HUES64 (cell line): ENCODE results near the gene UAP1L1.
A peak's percentile ranks its signal among the peaks of the same experiment; 100 is the strongest.

ENCODE experiments used
- H3K27ac ChIP-seq: 2 replicates; pipeline ENCODE4 v1.7.0; 2013; ENCODE audit warnings: low read depth, low read length, inconsistent platforms
- H3K27me3 ChIP-seq: 2 replicates; pipeline ENCODE4 v1.6.1; 2013; ENCODE audit warnings: mild to moderate bottlenecking, low read length; ENCODE audit not compliant: insufficient read depth
- H3K36me3 ChIP-seq: 2 replicates; pipeline ENCODE4 v1.6.1; 2013; ENCODE audit warnings: mild to moderate bottlenecking, low read length; ENCODE audit not compliant: insufficient read depth
- H3K4me1 ChIP-seq: 2 replicates; pipeline ENCODE4 v1.6.1; 2013; ENCODE audit warnings: mild to moderate bottlenecking, low read length, moderate library complexity; ENCODE audit not compliant: insufficient read depth
- H3K4me3 ChIP-seq: 2 replicates; pipeline ENCODE4 v1.5.1; 2013; ENCODE audit warnings: mild to moderate bottlenecking, low read length, moderate library complexity
- H3K9ac ChIP-seq: 2 replicates; pipeline ENCODE4 v1.6.1; 2013; ENCODE audit warnings: mild to moderate bottlenecking, low read depth, low read length
- H3K9me3 ChIP-seq: 2 replicates; pipeline ENCODE4 v1.6.1; 2013; ENCODE audit warnings: low read depth, low read length; ENCODE audit not compliant: insufficient read depth
- WGBS: fragments of 150-250, 120-280 bp; methylation state at CpG from one replicate; pipeline ENCODE4 v1.1.7; 2013; ENCODE audit warnings: missing lambda C conversion rate; 5-methylcytosine and 5-hydroxymethylcytosine counted together

UAP1L1 gene

GRCh38 chr9:137042751-137043727 is 34.3 kb upstream of the UAP1L1 start:
- no peaks in the 10 kb centered on the region for H3K9me3 ChIP-seq
- H3K4me1 ChIP-seq: peaks cover 3% of the 10 kb centered on the region; the same call in 1 of the 2 replicates
- peaks cover 11% of the 10 kb centered on the region; the same call in 1 of the 2 replicates for H3K36me3 ChIP-seq
- no peak overlapping the region for H3K4me3 ChIP-seq
- 91% methylated on average over 36 of the region's 36 CpGs for WGBS
- H3K27ac ChIP-seq: no peak overlapping the region
- peaks cover 39% of the 10 kb centered on the region for H3K27me3 ChIP-seq
- no peak overlapping the region for H3K9ac ChIP-seq

- 90% methylated on average over 12 of the region's 12 CpGs for WGBS
Measured at GRCh38 chr9:137044037-137044436, 33.3 kb upstream of the UAP1L1 start.

GRCh38 chr9:137044502-137045177 is 32.7 kb upstream of the UAP1L1 start:
- Histone ChIP-seq H3K9ac (no peak overlapping the region), H3K9me3 (no peaks in the 10 kb centered on the region), H3K4me1 (peaks cover 3% of the 10 kb centered on the region; the same call in 1 of the 2 replicates), H3K27ac (no peak overlapping the region), H3K27me3 (peaks cover 53% of the 10 kb centered on the region), H3K36me3 (0 out of 2 replicates have a peak, but pooled peaks cover 3% of the 10 kb centered on the region), H3K4me3 (peak overlapping the region; percentile 69)
- 85% methylated on average over 18 of the region's 18 CpGs for WGBS

More at GRCh38 chr9:137044037-137044436, 33.3 kb upstream of the UAP1L1 start:
- Histone ChIP-seq H3K4me1 (peaks cover 3% of the 10 kb centered on the region; the same call in 1 of the 2 replicates), H3K36me3 (peaks cover 8% of the 10 kb centered on the region; the same call in 1 of the 2 replicates), H3K9ac (no peak overlapping the region), H3K4me3 (no peak overlapping the region), H3K27me3 (peaks cover 47% of the 10 kb centered on the region), H3K27ac (no peak overlapping the region), H3K9me3 (no peaks in the 10 kb centered on the region)

- WGBS: 6% methylated on average over 96 of the region's 96 CpGs
- no peak overlapping the region for H3K9ac ChIP-seq
- H3K27me3 ChIP-seq: peaks cover 61% of the 10 kb centered on the region
- H3K36me3 ChIP-seq: no peaks in the 10 kb centered on the region
- no peaks in the 10 kb centered on the region for H3K9me3 ChIP-seq
- H3K4me3 ChIP-seq: peak overlapping the region; percentile 69
- H3K27ac ChIP-seq: no peak overlapping the region
- peaks cover 3% of the 10 kb centered on the region; the same call in 1 of the 2 replicates for H3K4me1 ChIP-seq
Measured at GRCh38 chr9:137045294-137046087, 31.8 kb upstream of the UAP1L1 start.

DNA sequence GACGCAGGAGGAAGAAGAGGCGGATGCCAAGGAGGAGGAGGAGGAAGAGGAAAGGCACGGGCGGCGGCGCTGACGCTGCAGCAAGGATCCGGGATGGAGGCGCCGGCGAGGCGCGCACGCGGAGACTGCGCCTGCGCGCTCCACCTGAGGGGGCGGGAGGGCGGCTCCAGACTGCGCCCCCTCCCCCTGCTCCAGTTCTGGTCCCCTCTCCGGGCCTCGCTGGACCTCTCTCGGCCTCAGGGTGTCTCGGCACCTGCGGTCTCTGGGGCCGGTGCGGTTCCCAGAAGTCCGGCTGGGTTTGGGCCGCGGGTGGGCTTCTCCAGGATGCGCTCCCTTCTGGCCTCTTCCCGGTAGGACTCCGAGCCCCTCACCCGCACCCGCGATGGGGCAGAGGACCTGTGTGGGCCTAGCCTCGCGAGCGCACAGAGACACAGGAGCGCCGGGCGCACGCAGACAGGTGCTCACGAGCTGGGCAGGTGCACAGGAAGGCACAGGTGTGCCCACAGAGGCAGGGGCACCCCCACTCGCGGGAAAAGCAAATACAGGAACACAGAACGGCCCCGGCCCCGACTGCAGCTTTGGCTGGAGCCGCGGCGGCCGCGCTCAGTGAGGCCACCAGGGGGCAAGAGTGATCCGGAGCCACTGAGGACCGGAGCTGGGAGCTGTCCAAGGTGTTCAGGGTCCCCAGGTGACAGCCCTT is 31.1 kb upstream of the UAP1L1 start, which contains the start of gene NPDC1:
NPDC1 (minus strand) TSS at position 90 of the 700 bp plus-strand sequence. CDS start 188 bp downstream, outside the sequence.
- H3K27me3 ChIP-seq: peaks cover 69% of the 10 kb centered on the region
- 1% methylated on average over 57 of the region's 57 CpGs for WGBS
- peak within 1 kb of the TSS; percentile 69 for H3K4me3 ChIP-seq
- H3K27ac ChIP-seq: no peak within 1 kb of the TSS
- no peaks in the 10 kb centered on the region for H3K9me3 ChIP-seq
- no peaks in the 10 kb centered on the region for H3K36me3 ChIP-seq
- peaks cover 3% of the 10 kb centered on the region; the same call in 1 of the 2 replicates for H3K4me1 ChIP-seq
- H3K9ac ChIP-seq: no peak within 1 kb of the TSS

- no peaks in the 10 kb centered on the region for H3K36me3 ChIP-seq
- no peak overlapping the region for H3K9ac ChIP-seq
- H3K27ac ChIP-seq: no peak overlapping the region
- 47% methylated on average over 72 of the region's 72 CpGs for WGBS
- H3K27me3 ChIP-seq: peaks cover 92% of the 10 kb centered on the region
- no peak overlapping the region for H3K4me3 ChIP-seq
- H3K4me1 ChIP-seq: peaks cover 3% of the 10 kb centered on the region; the same call in 1 of the 2 replicates
- no peaks in the 10 kb centered on the region for H3K9me3 ChIP-seq
Measured at GRCh38 chr9:137048655-137049543, 28.4 kb upstream of the UAP1L1 start.

DNA sequence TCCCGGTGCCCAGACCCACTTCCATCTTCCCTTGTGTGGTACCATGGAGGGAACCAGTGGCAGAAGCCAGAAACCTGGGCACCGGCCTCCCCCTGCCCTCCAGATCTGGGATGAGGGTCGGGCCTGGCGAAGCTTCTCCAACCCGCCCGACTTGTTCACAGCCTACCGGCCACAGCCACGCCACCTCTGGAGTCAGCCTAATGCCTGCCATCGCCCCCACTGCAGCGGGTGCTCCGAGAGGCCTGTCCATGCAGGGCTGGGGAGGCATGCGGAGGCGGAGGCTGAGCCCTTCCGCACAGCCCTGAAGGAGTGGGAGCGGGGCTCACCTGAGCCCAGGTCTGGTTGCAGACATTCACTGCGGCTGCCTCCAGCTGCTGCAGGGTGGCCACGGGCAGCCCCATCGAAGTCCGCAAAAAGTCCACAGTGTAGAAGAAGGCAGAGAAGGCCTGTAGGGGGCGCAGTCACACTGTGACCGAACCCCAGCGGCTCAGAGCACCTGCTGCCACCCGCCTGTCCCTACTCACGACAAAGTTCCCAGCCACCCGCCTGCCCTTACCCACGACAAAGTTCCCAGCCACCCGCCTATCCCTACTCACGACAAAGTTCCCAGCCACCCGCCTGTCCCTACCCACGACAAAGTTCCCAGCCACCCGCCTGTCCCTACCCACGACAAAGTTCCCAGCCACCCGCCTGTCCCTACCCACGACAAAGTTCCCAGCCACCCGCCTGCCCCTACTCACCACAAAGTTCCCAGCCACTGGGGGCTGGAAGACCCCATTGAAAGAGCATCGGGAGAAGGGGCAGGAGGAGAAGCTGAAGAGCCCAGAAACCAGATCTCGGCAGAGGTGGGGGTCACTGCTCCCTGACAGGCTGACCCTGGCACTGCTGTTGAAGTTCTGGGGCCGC is 27.5 kb upstream of the UAP1L1 start:
- 46% methylated on average over 38 of the region's 38 CpGs for WGBS
- H3K27ac ChIP-seq: no peak overlapping the region
- no peaks in the 10 kb centered on the region for H3K9me3 ChIP-seq
- peaks cover 92% of the 10 kb centered on the region for H3K27me3 ChIP-seq
- no peaks in the 10 kb centered on the region for H3K36me3 ChIP-seq
- peaks cover 3% of the 10 kb centered on the region; the same call in 1 of the 2 replicates for H3K4me1 ChIP-seq
- no peak overlapping the region for H3K9ac ChIP-seq
- no peak overlapping the region for H3K4me3 ChIP-seq

DNA sequence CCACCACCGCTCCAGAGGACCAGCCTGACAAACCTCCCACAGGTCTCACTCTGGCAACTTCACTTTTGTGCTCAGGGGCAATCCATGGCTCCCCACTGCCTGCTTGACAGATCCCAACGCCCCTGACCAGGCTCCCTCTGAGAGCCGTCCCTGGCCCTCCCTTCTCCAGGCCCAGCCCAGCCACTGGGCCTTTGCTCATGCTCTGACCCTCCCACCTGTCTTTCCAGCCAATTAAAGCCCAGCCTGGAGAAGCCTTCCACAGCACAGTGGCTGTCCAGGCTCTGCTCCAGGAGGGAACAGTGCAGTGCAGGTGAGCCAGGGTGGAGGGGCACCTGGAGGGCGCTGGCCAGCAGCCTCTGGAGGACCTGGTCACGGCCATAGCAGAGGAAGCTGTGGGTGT is 26.7 kb upstream of the UAP1L1 start:
- H3K9ac ChIP-seq: no peak overlapping the region
- 79% methylated on average over 5 of the region's 5 CpGs for WGBS

DNA sequence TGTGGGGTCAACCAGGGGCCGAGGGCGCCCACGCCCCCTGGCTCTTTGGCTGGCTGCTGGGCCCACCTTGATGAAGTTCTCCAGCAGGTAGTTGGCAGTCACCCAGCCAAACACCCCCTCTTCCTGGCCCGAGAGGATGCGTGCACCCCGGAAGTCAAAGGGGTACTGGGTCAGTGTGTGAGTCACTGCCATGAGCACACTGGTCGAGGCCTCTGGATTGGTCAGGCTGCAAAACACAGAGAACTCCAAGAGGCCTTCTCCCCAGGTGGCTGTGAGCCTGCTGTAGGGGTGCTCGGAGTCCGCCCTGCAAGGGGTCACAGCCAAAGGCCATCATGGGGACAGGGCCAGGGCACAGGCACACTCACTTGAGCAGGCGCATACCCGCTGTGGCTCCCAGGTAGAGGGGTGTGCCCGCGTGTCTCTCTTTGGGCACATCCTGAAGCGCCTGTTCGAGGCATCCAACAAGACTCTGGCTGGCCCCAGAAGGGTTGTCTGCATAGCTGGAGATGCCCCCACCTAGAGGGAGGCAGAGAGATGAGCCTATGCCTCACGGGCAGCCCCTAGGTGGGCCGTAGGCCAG is 26.1 kb upstream of the UAP1L1 start:
- Histone ChIP-seq H3K27me3 (peaks cover 92% of the 10 kb centered on the region), H3K27ac (no peak overlapping the region), H3K4me3 (no peak overlapping the region), H3K36me3 (no peaks in the 10 kb centered on the region), H3K9ac (no peak overlapping the region), H3K4me1 (no peaks in the 10 kb centered on the region), H3K9me3 (no peaks in the 10 kb centered on the region)
- 92% methylated on average over 17 of the region's 17 CpGs for WGBS

More for the DNA sequence above, 26.7 kb upstream of the UAP1L1 start:
- peaks cover 92% of the 10 kb centered on the region for H3K27me3 ChIP-seq
- no peaks in the 10 kb centered on the region for H3K36me3 ChIP-seq
- H3K27ac ChIP-seq: no peak overlapping the region
- no peaks in the 10 kb centered on the region for H3K4me1 ChIP-seq
- no peaks in the 10 kb centered on the region for H3K9me3 ChIP-seq
- H3K4me3 ChIP-seq: no peak overlapping the region
